NCI-H1417 treated with DMSO at 0.1 percent for 48 hours (cell line): ENCODE measurements around the gene ADCY10.
A peak's percentile ranks its signal among the peaks of the same experiment; 100 is the strongest.
"Not testable (repeated sequence)": the region's sequence is repeated elsewhere in the genome, so short reads cannot be mapped to it uniquely, and the experiment has no call there.

Experiments
- DNase-seq: peaks from one replicate; lab custom pipeline; 2025; lab: John Stamatoyannopoulos, UW

Gene ADCY10, protein sequence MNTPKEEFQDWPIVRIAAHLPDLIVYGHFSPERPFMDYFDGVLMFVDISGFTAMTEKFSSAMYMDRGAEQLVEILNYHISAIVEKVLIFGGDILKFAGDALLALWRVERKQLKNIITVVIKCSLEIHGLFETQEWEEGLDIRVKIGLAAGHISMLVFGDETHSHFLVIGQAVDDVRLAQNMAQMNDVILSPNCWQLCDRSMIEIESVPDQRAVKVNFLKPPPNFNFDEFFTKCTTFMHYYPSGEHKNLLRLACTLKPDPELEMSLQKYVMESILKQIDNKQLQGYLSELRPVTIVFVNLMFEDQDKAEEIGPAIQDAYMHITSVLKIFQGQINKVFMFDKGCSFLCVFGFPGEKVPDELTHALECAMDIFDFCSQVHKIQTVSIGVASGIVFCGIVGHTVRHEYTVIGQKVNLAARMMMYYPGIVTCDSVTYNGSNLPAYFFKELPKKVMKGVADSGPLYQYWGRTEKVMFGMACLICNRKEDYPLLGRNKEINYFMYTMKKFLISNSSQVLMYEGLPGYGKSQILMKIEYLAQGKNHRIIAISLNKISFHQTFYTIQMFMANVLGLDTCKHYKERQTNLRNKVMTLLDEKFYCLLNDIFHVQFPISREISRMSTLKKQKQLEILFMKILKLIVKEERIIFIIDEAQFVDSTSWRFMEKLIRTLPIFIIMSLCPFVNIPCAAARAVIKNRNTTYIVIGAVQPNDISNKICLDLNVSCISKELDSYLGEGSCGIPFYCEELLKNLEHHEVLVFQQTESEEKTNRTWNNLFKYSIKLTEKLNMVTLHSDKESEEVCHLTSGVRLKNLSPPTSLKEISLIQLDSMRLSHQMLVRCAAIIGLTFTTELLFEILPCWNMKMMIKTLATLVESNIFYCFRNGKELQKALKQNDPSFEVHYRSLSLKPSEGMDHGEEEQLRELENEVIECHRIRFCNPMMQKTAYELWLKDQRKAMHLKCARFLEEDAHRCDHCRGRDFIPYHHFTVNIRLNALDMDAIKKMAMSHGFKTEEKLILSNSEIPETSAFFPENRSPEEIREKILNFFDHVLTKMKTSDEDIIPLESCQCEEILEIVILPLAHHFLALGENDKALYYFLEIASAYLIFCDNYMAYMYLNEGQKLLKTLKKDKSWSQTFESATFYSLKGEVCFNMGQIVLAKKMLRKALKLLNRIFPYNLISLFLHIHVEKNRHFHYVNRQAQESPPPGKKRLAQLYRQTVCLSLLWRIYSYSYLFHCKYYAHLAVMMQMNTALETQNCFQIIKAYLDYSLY (N-terminal part only)

GRCh38 chr1:167913895-167914496, at the start of gene ADCY10:
ADCY10 (minus strand) TSS chr1:167914134; CDS start chr1:167905140, 8,994 bp downstream.
- DNase-seq: no peak

DNA sequence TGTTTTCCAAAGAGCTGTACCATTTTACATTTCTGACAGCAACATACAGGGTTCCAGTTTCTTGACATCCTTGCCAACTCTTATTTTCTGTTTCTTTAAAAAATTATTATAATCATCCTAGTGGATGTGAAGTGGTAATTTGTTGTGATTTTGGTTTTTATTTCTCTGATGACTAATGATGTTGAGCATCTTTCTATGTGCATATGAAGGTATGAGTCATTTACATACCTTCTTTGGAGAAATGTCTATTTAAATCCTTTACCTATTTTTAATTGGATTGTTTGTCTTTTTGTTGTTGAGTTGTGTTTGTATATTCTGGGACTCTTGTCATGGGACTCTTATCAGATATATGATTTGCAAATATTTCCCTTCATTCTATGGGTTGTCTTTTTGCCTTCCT, 43.8 kb upstream of the ADCY10 start:
- DNase-seq: no peak

- no peak for DNase-seq
Observed at GRCh38 chr1:167955915-167956314, 42.0 kb upstream of the ADCY10 start.

- DNase-seq: no peak
Observed at GRCh38 chr1:167950569-167950968, 36.6 kb upstream of the ADCY10 start.

DNA sequence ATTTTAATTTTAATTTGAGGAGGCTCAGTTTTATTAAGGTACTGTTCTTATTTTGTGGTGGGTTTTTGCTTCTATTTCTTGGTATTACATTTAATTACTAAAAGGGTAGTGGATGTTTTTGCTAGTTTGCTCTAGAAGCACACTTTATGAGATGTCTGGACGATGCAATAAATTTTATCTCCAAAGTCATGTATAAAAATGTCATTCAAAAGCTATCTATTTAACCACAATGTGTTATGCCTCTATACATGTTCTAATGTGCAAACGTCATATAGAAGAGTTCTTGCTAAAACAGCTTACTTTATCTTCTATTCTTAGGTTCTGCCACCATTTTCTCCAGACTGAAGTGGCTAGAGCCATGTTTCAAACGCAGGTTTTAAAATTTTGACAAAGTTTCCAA, 35.9 kb upstream of the ADCY10 start:
- DNase-seq: no peak

DNA sequence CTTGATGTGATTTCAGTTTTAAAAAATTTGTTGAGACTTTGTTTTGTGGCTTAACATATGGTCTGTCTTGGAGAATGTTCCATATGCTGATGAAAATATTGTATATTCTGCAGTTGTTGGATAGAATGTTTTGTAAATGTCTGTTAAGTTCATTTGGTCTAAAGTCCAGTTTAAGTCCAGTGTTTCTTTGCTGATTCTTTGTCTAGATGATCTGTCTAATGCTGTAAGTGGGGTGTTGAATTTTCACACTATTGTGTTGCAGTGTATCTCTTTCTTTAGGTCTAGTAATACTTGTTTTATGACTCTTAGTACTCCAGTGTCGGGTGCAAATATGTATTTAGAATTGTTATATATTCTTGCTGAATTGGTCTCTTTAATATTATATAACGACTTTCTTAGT, 33.8 kb upstream of the ADCY10 start:
- DNase-seq: no peak

DNA sequence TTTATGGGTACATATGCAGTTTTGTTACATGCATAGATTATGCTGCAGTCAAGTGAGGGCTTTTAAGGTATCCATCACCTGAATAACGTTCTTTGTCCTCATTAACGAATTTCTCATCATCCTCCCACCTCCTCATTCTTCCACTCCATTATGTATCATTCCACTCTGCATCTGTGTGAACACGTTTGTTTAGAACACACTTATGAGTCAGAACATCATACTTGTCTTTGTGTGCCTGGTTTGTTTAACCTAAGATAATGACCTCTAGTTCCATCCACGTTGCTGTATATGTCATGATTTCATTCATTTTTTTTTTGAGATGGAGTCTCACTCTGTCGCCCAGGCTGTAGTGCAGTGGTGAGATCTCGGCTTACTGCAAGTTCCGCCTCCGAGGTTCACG, 29.6 kb upstream of the ADCY10 start:
- no peak for DNase-seq

DNA sequence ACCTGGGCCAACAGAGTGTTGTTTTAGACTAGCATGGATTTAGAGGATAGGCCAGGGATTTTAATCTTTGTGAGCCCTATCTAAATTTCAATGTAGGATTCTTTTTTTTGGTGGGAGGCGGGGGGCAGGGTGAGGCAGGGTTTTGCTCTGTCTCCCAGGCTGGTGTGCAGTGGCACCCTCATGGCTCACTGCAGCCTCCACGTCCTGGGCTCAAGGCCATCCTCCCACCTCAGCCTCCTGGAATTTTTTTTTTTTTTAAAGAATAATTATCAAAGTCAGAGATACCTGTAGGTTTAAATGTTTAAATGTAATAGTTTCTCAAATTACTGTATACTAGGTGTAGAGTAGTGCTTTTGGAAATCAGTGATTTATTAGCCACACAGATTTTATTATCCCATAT, 26.3 kb upstream of the ADCY10 start:
- DNase-seq: no peak

- no peak for DNase-seq
Observed at GRCh38 chr1:167938080-167938636, 24.2 kb upstream of the ADCY10 start.

GRCh38 chr1:167937709-167938010, 23.7 kb upstream of the ADCY10 start:
- DNase-seq: no peak

DNA sequence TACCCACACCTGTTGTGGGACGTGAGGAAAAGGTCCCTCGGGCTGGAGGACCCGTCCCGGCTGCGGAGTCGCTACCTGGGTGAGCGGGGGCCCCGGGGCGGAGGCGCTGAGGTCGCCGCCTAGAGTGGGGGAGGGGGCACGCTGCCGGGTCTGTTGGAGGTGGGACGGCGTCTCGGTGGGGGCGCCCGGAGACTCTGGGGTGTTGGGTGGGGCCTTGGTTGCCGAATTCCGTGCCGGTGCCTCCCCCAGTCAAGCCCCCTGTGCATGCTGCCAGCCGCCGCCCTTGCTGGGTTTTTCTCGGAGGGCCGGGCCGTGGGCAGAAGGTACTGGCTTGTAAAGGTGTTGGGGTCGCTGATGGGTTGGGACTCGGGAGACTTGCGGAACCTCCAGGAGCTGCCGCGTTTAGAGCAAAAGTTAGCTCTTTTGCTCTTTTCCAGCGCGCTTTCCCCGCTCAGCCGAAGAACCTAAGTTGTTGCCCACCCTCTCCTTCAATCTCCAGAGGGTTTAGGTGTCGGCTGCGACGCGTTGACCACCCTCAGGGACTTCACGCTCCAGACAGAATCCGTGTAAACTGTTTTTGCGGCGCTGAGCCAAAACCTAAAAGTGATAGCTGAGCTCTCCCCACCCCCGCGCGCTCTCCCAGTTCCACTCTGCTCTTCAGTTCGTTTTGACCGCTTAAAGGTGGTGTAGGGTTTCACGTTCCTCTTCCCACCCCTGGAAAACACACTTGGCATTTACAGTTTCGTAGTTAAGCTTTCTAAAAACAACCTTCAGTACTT, 23.2 kb upstream of the ADCY10 start, which contains the start of gene MPC2:
MPC2 (minus strand) TSS at position 143 of the 779 bp plus-strand sequence. CDS start 1,231 bp downstream, outside the sequence.
- no peak for DNase-seq

DNA sequence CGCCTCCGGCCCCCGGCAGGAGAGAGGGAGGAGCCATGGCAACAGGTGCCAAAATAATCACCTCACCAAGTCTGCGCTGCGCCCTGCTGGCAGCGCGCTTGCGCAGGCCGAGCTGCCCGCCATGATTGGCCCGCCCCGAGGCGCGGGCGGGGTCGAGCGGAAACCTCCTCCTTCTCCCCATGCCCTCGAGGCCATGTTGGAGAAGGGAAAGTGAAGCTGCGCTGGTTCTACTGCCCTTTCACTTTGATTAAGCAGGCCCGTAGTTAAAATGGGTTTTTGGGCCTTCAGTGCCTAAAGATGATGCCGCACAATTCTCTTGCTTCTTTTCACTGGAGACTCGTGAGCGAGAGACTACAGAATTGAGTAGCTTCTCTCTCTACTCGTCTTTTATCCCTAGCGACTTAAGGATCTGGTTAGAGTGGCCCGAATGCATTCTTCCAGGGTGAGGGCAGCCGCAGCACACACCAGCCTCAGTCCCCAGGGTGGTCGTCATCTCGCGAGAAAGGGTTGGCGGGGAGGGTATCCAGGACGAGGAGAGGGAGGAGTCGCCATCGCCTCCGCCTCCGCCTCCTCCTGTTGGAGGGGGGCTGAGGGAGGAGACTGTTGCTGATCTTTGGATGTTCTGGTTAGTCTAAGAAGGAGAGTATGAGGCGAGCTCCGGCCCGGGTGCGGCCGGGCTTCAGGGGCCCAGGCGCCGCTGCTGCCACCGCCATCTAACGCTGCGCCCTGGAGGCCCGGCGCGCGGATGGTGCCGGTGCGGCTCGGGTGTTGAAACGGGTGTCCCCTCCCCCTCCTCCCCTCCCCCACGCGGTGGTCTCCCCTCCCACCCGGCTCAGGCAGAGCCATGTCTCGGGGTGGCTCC, 22.4 kb upstream of the ADCY10 start, which contains the start of gene DCAF6:
DCAF6 (plus strand) TSS at position 616 of the 862 bp plus-strand sequence; CDS start at position 845, 229 bp downstream.
- DNase-seq: peak; percentile 97

GRCh38 chr1:167935216-167936067, 21.5 kb upstream of the ADCY10 start:
- no peak for DNase-seq

GRCh38 chr1:167934426-167935215, 20.7 kb upstream of the ADCY10 start:
- no peak for DNase-seq

DNA sequence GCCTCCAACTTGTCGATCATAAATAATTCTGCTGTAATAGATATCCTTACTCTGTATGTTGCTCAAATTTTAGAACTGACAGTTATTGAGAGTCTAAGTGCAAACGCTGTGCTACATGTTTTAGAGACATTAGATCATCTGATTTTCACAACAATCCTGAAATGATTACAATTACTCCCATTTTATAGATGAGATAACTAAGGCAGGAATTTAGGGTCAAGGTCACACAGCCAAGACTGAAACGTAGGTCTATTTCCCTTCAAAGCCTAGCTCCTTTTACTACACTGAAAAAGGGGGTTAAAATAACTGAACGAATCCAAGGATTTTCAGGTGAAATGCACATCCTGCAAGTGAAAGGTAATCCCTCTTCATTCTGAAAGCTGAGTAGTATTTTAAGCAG, 19.9 kb upstream of the ADCY10 start:
- DNase-seq: no peak

- no peak for DNase-seq
Observed at GRCh38 chr1:167929725-167930124, 15.8 kb upstream of the ADCY10 start.

- DNase-seq: not testable (repeated sequence)
Observed at GRCh38 chr1:167928919-167929318, 15.0 kb upstream of the ADCY10 start.

- DNase-seq: no peak
Observed at GRCh38 chr1:167928457-167928852, 14.5 kb upstream of the ADCY10 start.
